ENCODE results near the gene AKT1.

DNA sequence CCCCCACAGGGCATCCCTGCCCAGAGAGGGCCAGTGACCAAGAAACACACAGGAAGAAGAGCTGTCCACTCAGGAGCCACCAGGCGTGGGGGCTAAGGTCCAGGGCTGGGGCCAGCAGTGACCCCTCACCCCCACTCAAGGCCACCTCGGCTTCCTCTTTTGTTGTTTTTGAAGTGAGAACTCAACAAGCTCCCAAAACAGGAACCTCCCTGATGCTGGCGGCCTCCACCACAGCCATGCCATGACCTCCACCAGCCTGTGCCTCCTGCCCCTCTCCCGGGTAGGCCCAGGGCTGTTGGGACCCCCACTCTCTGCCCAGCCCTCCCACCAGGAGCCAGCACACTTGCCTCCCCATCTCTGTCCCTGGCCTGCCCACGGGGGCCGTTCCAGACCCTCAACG is 7.8 kb downstream of the AKT1 start:
- TF ChIP-seq, protein P1, sequence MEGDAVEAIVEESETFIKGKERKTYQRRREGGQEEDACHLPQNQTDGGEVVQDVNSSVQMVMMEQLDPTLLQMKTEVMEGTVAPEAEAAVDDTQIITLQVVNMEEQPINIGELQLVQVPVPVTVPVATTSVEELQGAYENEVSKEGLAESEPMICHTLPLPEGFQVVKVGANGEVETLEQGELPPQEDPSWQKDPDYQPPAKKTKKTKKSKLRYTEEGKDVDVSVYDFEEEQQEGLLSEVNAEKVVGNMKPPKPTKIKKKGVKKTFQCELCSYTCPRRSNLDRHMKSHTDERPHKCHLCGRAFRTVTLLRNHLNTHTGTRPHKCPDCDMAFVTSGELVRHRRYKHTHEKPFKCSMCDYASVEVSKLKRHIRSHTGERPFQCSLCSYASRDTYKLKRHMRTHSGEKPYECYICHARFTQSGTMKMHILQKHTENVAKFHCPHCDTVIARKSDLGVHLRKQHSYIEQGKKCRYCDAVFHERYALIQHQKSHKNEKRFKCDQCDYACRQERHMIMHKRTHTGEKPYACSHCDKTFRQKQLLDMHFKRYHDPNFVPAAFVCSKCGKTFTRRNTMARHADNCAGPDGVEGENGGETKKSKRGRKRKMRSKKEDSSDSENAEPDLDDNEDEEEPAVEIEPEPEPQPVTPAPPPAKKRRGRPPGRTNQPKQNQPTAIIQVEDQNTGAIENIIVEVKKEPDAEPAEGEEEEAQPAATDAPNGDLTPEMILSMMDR (conservative IDR thresholded peaks at IDR 0.05; ENCODE audit: low read depth in 2 of 2), result no peak
- no peak for TF ChIP-seq EZH2 (IDR thresholded peaks at IDR 0.05; ENCODE audit: low read depth, unreplicated experiment)

Measured in GM23338 (cell line).